Measurements from ENCODE around the gene GHDC. TPM values are rescaled to one million over a fixed set of nuclear protein-coding genes. Genes with fewer than 3 reads are reported as not detected.
"Not testable (repeated sequence)": the region's sequence is repeated elsewhere in the genome, so short reads cannot be mapped to it uniquely, and the experiment has no call there.

Gene GHDC
- total RNA-seq, 1 experiment from 2014 or later: 6.0 TPM

- no peaks in the 10 kb centered on the region for H3K9me3 ChIP-seq
- no peak for DNase-seq
- H3K36me3 ChIP-seq: peaks cover 52% of the 10 kb centered on the region
- no peaks in the 10 kb centered on the region for H3K27me3 ChIP-seq
- no peak overlapping the region for H3K4me3 ChIP-seq
Measured at GRCh38 chr17:42142371-42142896, 51.9 kb downstream of the GHDC start.

GRCh38 chr17:42141382-42141781 lies 52.9 kb downstream of the GHDC start:
- DNase-seq: no peak
- H3K4me3 ChIP-seq: no peak overlapping the region
- H3K27me3 ChIP-seq: no peaks in the 10 kb centered on the region
- peaks cover 53% of the 10 kb centered on the region for H3K36me3 ChIP-seq
- H3K9me3 ChIP-seq: no peaks in the 10 kb centered on the region

GRCh38 chr17:42140690-42141089 lies 53.6 kb downstream of the GHDC start:
- H3K4me3 ChIP-seq, H3K9me3 ChIP-seq, DNase-seq, H3K27me3 ChIP-seq: not testable (repeated sequence)
- peaks cover 54% of the 10 kb centered on the region for H3K36me3 ChIP-seq

Other genes starting within 250 kb of the GHDC start
- gene CNP, start 227.7 kb downstream of the GHDC start, total RNA-seq (2014; rRNA removed; shearing (Covaris generic); ENCODE audit: low replicate concordance): 64.0 and 97.2 TPM in 2 replicates
- 121 and 123 TPM in 2 replicates for gene DNAJC7, start 177.1 kb downstream of the GHDC start, total RNA-seq (2014; rRNA removed; shearing (Covaris generic); ENCODE audit: low replicate concordance)
- gene NKIRAS2, start 174.4 kb downstream of the GHDC start, total RNA-seq (2014; rRNA removed; shearing (Covaris generic); ENCODE audit: low replicate concordance): 77.5 and 86.3 TPM in 2 replicates
- gene C17orf113, start 143.9 kb downstream of the GHDC start, total RNA-seq (2014; rRNA removed; shearing (Covaris generic); ENCODE audit: low replicate concordance): 0.05 TPM in 1 of 2 replicates, not detected in the other
- gene ZNF385C, start 96.0 kb downstream of the GHDC start, total RNA-seq (2014; rRNA removed; shearing (Covaris generic); ENCODE audit: low replicate concordance): not detected in 2 replicates
- 1.0 and 3.2 TPM in 2 replicates for gene DHX58, start 81.8 kb downstream of the GHDC start, total RNA-seq (2014; rRNA removed; shearing (Covaris generic); ENCODE audit: low replicate concordance)
- 30.5 and 47.4 TPM in 2 replicates for gene KAT2A, start 73.1 kb downstream of the GHDC start, total RNA-seq (2014; rRNA removed; shearing (Covaris generic); ENCODE audit: low replicate concordance)
- not detected in 2 replicates for gene HSPB9, start 71.7 kb downstream of the GHDC start, total RNA-seq (2014; rRNA removed; shearing (Covaris generic); ENCODE audit: low replicate concordance)
- 125 and 198 TPM in 2 replicates for gene RAB5C, start 39.5 kb downstream of the GHDC start, total RNA-seq (2014; rRNA removed; shearing (Covaris generic); ENCODE audit: low replicate concordance)
- 0.46 TPM in 1 of 2 replicates, not detected in the other for gene KCNH4, start 13.4 kb downstream of the GHDC start, total RNA-seq (2014; rRNA removed; shearing (Covaris generic); ENCODE audit: low replicate concordance)
- not detected in 2 replicates for gene HCRT, start 9.0 kb downstream of the GHDC start, total RNA-seq (2014; rRNA removed; shearing (Covaris generic); ENCODE audit: low replicate concordance)
- 13.7 and 24.3 TPM in 2 replicates for gene STAT5B, start 81.9 kb upstream of the GHDC start, total RNA-seq (2014; rRNA removed; shearing (Covaris generic); ENCODE audit: low replicate concordance)
- gene STAT5A, start 94.0 kb upstream of the GHDC start, total RNA-seq (2014; rRNA removed; shearing (Covaris generic); ENCODE audit: low replicate concordance): 4.6 and 23.0 TPM in 2 replicates
- 59.9 and 66.2 TPM in 2 replicates for gene STAT3, start 193.9 kb upstream of the GHDC start, total RNA-seq (2014; rRNA removed; shearing (Covaris generic); ENCODE audit: low replicate concordance)
- gene CAVIN1, start 228.8 kb upstream of the GHDC start, total RNA-seq (2014; rRNA removed; shearing (Covaris generic); ENCODE audit: low replicate concordance): 799 and 958 TPM in 2 replicates